ENCODE results near the gene AGPS.

GRCh38 chr2:177592397-177592796 is 199.8 kb downstream of the AGPS start:
- TF ChIP-seq, protein P1, sequence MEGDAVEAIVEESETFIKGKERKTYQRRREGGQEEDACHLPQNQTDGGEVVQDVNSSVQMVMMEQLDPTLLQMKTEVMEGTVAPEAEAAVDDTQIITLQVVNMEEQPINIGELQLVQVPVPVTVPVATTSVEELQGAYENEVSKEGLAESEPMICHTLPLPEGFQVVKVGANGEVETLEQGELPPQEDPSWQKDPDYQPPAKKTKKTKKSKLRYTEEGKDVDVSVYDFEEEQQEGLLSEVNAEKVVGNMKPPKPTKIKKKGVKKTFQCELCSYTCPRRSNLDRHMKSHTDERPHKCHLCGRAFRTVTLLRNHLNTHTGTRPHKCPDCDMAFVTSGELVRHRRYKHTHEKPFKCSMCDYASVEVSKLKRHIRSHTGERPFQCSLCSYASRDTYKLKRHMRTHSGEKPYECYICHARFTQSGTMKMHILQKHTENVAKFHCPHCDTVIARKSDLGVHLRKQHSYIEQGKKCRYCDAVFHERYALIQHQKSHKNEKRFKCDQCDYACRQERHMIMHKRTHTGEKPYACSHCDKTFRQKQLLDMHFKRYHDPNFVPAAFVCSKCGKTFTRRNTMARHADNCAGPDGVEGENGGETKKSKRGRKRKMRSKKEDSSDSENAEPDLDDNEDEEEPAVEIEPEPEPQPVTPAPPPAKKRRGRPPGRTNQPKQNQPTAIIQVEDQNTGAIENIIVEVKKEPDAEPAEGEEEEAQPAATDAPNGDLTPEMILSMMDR (IDR thresholded peaks at IDR 0.05), result no peak
- TF ChIP-seq POLR2AphosphoS5 (IDR thresholded peaks at IDR 0.05) (no peak), POLR2A (IDR thresholded peaks at IDR 0.05) (no peak), EP300 (IDR thresholded peaks at IDR 0.05) (no peak)

All from gastroesophageal sphincter (tissue), 3 donors.